ELF-1 (cell line): ENCODE measurements around the gene KRTAP15-1.

Experiments
- DNase-seq: peaks from one replicate; pipeline ENCODE4 v3.0.0-alpha.2; 2016; ENCODE audit warnings: low read depth, low spot score

KRTAP15-1 gene, protein sequence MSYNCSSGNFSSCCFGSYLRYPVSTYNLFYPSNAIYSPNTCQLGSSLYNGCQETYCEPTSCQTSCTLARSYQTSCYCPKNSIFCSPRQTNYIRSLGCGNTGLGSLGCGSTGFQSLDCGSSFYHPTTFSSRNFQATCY

GRCh38 chr21:30439975-30440374, at the start of gene KRTAP15-1:
KRTAP15-1 (plus strand) TSS chr21:30440275; CDS start chr21:30440328, 53 bp downstream.
- no peak for DNase-seq

- no peak for DNase-seq
Observed at GRCh38 chr21:30391492-30392025, 48.5 kb upstream of the KRTAP15-1 start.

- no peak for DNase-seq
Observed at GRCh38 chr21:30395731-30396130, 44.3 kb upstream of the KRTAP15-1 start, which contains the start of gene KRTAP13-1. KRTAP13-1 (plus strand) TSS chr21:30396031; CDS start chr21:30396087, 56 bp downstream.

DNA sequence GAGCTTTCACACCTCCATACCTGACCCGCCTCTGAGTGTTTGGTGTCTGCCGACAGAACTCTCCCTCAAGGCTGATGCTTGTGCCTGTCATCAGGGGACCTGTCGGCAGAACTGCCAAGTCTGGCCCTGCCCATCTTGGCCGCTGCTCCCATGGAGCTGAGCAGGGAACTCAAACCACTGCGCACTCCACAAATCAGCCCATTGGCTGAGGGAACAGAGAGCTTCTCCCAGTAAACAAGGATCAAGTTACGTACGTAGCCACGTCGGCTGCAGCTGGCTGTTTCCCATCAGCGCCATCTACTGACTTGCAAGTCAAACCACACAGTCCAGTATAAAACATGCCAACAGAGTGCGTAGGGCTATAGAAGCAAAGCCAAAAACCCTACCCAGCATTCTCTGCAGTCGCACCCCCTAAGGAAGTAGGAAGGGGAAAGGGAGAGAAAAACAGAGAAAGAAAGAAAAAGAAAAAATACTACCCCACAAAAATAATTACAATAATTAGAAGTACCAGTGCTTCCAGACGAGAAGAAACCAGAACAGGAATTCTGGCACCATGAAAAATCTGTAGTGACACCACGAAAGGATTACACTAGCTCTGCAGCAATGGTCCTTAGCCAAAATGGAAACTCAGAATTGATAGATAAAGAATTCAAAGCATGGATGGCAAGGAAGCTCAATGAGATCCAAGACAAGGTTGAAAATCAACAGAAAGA, 31.1 kb upstream of the KRTAP15-1 start:
- peak; percentile 52 for DNase-seq

DNA sequence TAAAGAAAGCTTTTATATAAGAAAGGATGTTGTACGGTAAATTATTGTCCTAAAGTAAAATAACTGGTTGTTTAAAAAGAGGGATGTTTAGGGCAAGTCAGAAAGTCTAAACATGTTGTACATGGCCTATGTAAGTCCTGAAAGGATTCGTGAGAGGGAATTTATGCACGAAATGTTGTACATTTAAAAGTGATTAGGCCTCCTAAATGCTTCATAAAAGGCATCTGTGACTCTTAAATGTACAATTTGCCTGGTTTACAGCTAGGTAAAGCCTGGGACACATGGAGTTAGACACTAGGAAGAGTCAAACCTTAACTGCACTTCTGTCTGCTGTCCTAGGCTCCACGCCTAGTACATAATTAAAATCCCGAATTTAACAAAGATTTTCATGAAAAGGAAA, 24.1 kb upstream of the KRTAP15-1 start:
- DNase-seq: no peak

GRCh38 chr21:30425826-30426225, 14.2 kb upstream of the KRTAP15-1 start, which contains the start of gene KRTAP13-3:
KRTAP13-3 (minus strand) TSS chr21:30425926; CDS start chr21:30425912, 14 bp downstream.
- DNase-seq: no peak

- DNase-seq: no peak
Observed at GRCh38 chr21:30426731-30427130, 13.3 kb upstream of the KRTAP15-1 start.

DNA sequence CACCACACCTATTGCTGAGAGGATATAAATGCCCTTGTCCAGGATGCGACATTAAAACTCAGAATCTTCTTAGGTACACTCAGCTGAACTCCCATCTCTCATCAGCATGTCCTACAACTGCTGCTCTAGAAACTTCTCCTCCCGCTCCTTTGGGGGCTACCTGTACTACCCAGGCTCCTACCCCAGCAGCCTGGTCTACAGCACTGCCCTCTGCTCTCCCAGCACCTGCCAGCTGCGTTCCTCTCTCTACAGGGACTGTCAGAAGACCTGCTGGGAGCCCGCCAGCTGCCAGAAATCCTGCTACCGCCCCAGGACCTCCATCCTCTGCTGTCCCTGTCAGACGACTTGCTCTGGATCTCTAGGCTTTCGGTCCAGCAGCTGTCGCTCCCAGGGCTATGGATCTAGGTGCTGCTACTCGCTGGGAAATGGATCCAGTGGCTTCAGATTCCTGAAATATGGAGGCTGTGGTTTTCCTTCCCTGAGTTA, 9.9 kb upstream of the KRTAP15-1 start, which contains the start of gene KRTAP13-4:
TSS of gene KRTAP13-4 (plus strand) at position 51 of the 486 bp plus-strand sequence. CDS start at position 107, 56 bp downstream.
- DNase-seq: no peak

DNA sequence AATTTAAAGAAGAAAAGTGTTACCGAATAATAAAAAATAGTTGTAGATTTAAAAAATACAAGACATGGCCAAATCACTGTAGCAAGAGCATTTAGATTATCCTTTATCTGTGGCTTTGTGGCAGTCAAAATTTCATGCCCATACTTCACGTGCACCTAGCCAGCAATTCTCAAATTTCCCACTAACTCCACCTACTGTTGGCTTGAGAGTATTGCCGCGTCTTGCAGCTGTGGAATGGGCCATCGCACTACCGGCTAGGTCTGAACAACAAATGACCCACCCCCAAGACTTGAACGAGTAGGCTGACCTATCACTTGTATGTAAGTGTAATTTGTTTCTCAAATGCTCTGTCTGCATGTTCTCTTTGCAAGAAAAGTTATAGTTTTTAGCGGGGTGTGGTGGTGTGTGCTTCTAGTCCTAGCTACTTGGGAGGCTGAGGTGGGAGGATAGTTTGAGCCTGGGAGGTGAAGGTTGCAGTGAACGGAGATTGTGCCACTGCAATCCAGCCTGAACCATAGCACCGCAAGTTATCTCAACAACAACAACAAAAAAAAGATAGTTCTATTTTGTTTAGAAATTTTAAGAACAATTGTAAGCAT, 5.9 kb upstream of the KRTAP15-1 start:
- DNase-seq: peak; percentile 18

- DNase-seq: no peak
Observed at GRCh38 chr21:30437010-30437565, 3.0 kb upstream of the KRTAP15-1 start.

DNA sequence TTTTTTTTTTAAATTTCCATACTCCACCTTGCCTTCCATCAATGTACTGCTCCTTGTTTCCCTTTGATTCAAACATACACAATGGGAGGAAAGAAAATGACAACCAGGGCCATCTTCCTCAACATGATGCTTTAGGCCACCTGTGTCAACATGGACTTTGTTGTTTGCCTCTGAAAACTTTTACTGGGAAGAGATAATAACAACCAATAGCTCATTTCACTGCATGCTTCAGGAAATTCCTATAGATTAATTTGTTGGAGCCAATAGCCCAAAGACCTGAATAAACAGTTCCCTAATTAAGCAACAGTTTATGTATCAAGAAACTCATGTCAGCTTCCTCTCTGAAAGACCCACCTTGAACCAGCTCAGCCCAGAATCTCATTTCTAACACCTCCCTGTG, 3.2 kb downstream of the KRTAP15-1 start:
- DNase-seq: no peak

DNA sequence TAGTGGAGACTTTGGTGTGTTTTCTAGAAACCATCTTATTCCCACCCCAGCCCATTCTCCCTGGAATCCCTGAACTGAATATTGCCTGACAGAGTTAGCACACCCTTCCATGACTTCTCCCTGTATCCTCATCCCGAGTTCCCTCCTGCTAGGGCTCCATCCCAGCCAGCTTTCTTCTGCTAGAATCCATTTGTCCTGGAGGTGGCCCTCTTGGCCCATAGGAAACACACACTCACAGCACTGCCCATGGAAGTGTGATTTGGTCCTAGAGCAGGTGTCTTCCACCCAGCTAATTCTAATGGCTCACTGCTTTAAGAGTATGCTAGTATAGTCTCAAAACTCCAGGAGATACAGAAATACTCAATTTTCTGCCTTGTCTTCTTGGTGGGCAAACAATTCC, 4.1 kb downstream of the KRTAP15-1 start:
- no peak for DNase-seq

DNA sequence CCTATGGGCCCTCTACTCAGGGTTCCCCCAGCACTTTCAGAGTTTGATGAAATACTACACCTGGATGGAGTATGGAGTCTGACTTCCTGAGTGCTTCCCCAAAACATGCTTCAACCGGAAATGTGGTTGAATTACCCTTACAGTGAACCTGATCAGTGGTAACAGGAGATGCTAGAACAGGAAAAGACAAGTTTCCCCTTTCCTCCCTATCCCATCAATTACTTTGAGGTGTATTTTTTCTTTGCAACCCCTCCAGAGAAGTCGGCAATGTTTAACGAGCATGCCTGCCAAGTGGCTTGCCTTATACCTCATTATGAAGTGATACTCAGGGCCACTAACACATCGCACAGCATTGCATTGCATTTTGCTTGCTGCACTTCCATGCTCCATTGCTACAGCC, 7.0 kb downstream of the KRTAP15-1 start:
- DNase-seq: no peak

GRCh38 chr21:30448514-30448913, 8.4 kb downstream of the KRTAP15-1 start:
- DNase-seq: no peak

DNA sequence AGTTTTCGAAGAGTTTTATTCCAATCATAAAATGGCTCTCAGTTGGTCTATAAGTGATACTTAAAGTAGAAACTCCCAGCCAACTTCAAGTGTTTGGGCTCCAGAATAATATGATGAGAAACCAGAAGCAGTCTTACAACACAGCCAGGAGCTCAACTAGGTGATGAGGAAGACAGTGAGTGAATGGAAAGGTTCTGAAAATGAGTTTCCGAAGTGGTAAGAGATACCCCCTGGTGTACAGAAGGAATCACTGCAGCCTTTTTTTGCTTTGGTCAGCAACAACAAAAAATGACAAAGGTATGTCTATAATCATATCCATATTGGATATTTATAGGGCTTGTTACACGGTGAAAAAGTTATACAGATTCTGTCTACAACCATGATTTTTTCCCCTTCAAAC, 23.6 kb downstream of the KRTAP15-1 start:
- no peak for DNase-seq

DNA sequence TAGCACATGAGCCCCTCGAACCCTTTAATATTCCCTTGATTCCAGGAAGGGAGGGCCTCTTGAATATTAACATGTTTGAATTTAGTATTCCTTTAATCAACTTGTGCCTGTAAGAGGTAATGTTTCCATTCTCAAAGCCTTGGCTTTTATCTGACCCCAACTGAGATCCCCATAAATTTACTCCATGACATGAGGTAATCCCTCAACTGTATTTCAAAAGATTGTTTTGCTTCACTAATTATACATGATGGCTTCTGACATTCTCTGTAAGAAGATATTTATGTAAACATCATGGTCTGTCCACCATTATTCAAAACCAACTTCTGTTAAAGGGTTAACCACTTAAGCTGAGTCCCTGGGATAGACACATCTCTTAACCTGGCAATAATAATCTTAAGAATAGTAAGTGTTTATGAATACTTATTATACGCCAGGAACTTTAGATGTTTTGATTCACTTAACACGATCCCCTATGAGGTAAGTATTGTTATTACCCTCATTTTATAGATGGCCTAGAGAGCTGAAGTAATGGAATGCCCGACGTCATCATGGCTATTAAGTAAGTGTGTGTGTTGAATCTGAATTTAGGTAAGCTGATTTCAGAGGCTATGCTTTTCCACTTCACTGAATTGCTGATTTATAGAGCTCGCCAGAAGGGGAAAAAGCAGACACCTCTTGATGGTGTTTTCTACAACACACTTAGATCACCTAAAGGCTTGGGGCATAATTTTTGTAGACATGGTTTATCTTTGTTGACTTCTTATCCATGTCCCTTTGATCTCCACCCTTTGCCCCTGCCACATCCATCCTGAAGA, 29.0 kb downstream of the KRTAP15-1 start:
- no peak for DNase-seq

DNA sequence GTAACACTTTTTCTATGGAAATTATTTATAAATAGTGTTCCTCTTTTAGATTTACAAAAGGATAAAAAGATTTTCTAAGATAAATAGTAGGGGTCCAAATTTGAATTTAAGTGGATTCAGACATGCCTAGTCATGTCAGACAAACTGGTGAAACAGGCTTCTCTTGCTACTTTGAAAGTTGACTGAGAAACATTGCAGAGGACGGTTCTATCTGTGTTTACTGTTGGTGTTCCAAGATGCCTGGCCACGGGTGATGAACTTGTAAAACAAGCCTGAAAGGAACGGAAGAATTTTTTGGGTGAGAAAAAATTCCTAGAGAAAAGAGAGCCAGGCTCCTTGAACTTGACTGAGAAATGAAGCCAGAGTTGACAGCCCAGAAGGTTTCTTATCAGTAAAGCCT, 37.9 kb downstream of the KRTAP15-1 start:
- no peak for DNase-seq

GRCh38 chr21:30479259-30479658, 39.2 kb downstream of the KRTAP15-1 start:
- DNase-seq: no peak

DNA sequence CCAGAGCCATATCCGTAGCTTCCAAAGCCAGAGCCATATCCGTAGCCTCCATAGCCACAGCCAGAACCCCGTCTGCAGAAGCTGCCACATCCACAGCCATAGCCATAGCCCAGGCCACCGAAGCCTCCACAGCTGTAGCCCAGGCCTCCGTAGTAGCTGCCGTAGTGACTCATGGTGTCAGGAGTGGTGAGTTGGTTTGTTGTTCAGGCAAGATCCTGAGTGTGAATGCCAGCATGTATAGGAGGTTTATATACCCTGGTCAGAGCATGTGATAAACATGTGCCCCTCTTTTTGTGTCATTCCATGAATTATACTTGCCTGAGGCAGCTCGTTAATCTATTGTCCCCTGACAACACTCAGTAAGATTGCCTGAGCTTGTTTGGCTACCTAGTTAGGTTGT, 40.1 kb downstream of the KRTAP15-1 start, which contains the start of gene KRTAP19-1:
TSS of gene KRTAP19-1 (minus strand) at position 223 of the 400 bp plus-strand sequence. CDS start at position 173, 50 bp downstream.
- DNase-seq: no peak

DNA sequence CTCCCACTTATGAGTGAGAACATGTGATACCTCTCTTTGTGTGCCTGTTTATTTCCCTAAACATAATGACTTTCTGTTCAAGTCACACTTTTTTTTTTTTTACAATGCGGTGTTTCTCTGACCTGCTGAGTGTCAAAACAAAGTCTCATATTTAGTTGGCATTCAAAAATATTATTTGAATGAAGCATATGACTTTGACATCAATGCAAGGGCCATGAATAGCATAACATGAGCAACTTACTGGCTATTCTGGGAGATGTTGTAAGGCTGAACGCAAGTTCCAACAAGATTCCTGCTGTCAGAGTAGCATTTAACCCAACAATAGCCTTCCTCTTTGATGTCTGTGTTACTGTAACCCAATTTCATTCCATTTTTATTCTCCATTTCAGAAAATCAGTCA, 42.1 kb downstream of the KRTAP15-1 start:
- no peak for DNase-seq

DNA sequence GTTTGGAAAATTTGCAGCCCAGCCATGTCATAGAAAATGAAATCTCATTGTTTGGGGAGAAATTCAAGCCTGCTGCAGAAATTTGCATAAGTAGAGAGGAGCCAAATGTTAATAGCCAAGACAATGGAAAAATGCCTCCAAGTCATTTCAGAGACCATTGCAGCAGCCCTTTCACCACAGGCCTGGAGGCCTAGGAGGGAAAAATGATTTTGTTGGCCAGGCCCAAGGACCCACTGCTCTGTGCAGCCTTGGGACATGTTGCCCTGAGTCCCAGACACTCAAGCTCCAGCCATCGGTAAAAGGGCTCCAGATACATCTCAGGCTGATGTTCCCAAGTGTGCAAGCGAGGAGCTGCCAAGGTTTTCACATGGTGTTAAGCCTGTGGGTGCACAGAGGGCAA, 46.1 kb downstream of the KRTAP15-1 start:
- DNase-seq: no peak
